Peyer's patch (tissue), 4 donors: ENCODE results near the gene TMEM234.

Experiments used
- CTCF ChIP-seq, 6 experiments: fragments of 450-650 bp in 4 of 6; fragments of 200-600 bp in 2 of 6; sonication (generic) in 1 of 6; IDR thresholded peaks; one replicate each; pipeline ENCODE4 v1.5.1; 2017 to 2019; ENCODE audit warnings: antibody characterized with exemption in 6 of 6, mild to moderate bottlenecking in 3 of 6, moderate library complexity in 1 of 6
- POLR2A ChIP-seq, 2 donors: fragments of 450-650 bp; IDR thresholded peaks; one replicate each; pipeline ENCODE4 v1.5.1; 2017; ENCODE audit warnings: antibody characterized with exemption in 2 of 2, mild to moderate bottlenecking in 2 of 2, moderate library complexity in 2 of 2

GRCh38 chr1:32242341-32242851 lies 20.2 kb upstream of the TMEM234 start:
- TF ChIP-seq CTCF (IDR thresholded peaks at IDR 0.05), result no peak
- TF ChIP-seq POLR2A (IDR thresholded peaks at IDR 0.05), result no peak
